Testis (tissue), 3 donors: Measurements from ENCODE around the gene CYP4F3. TPM values are rescaled to one million over a fixed set of nuclear protein-coding genes. Genes with fewer than 3 reads are reported as not detected.

ENCODE experiments used
- DNase-seq: peaks from one replicate; pipeline ENCODE4 v3.0.0-alpha.2; 2019
- H3K27ac ChIP-seq, 2 donors: fragments of 200-600 bp; sonication (generic); one replicate each; pipeline ENCODE4 v1.5.1; 2019
- H3K27me3 ChIP-seq: fragments of 200-600 bp; sonication (generic); one replicate; pipeline ENCODE4 v1.5.1; 2019
- H3K36me3 ChIP-seq: fragments of 200-600 bp; sonication (generic); one replicate; pipeline ENCODE4 v1.5.1; 2017; ENCODE audit warnings: low read depth; ENCODE audit errors: missing control alignments
- H3K4me1 ChIP-seq: fragments of 200-600 bp; sonication (generic); one replicate; pipeline ENCODE4 v1.5.1; 2019
- H3K4me3 ChIP-seq, 2 donors: fragments of 200-600 bp; sonication (generic); one replicate each; pipeline ENCODE4 v1.5.1; 2017 to 2019
- H3K9me3 ChIP-seq: fragments of 200-600 bp; sonication (generic); one replicate; pipeline ENCODE4 v1.5.1; 2017
- POLR2A ChIP-seq: fragments of 450-650 bp; IDR thresholded peaks from one replicate; pipeline ENCODE4 v1.6.1; 2017; ENCODE audit warnings: antibody characterized with exemption, mild to moderate bottlenecking, moderate library complexity
- WGBS, 2 donors: methylation state at CpG; one replicate each; pipeline ENCODE4 v1.1.5; 2018; 5-methylcytosine and 5-hydroxymethylcytosine counted together
- intact Hi-C: fragments of 100-400 bp; cut with DNase I; formaldehyde crosslinking; loops from one replicate; pipeline ENCODE4 v1.15.1; 2023; ENCODE audit warnings: low total_unique reads
- polyA plus RNA-seq: library from polyadenylated mRNA; stranded (reverse); fragments of 350-450 nt; fragmentation: Illumina TruSeq; extraction: RNeasy Lipid Tissue Mini Kit (QIAGEN cat#74804); gene quantifications from one replicate; pipeline ENCODE4 v1.2.3, GENCODE V29; 2014; ENCODE audit warnings: low read depth, low replicate concordance; ENCODE audit not compliant: insufficient read depth
- total RNA-seq, 2 donors: library from RNA; depleted of rRNA; stranded (reverse); fragments of >200 nt; gene quantifications; one replicate each; pipeline ENCODE4 v1.2.3, GENCODE V29; 2016
- TF ChIP-seq, protein P1 (sequence below), 3 experiments: fragments of 450-650 bp in 2 of 3; fragments of 200-600 bp in 1 of 3; sonication (generic) in 1 of 3; IDR thresholded peaks; one replicate each; pipeline ENCODE4 v1.5.1; 2016 to 2019; ENCODE audit warnings: antibody characterized with exemption in 3 of 3, mild to moderate bottlenecking in 2 of 3, moderate library complexity in 1 of 3

Gene CYP4F3
- total and polyA plus RNA-seq, 3 donors from 2014 or later: 0.74 to 1.4 (median 1.0) TPM

DNA sequence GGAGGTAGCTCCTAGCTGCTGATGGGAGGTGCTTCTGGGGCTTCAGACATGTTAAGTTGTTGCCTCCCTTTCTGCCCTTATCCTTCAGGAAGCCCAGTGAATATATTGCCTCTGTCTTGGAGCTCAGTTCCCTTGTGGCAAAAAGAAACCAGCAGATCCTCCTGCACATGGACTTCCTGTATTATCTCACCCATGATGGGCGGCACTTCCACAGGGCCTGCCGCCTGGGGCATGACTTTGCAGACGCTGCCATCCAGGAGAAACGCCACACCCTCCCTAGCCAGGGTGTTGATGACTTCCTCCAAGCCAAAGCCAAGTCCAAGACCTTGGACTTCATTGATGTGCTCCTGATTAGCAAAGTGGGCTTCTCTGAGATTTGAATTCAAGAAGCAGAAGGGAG lies 26.2 kb downstream of the CYP4F3 start:
- Histone ChIP-seq H3K9me3 (no peaks in the 10 kb centered on the region), H3K27me3 (no peaks in the 10 kb centered on the region), H3K4me3 (no peak overlapping the region), H3K4me1 (no peaks in the 10 kb centered on the region), H3K27ac (no peak overlapping the region), H3K36me3 (no peaks in the 10 kb centered on the region)
- intact Hi-C loops: no loop called here
- no peak for DNase-seq
- 69 to 83% methylated on average over 4 of the region's 4 CpGs for WGBS, 2 donors
- TF ChIP-seq, protein P1, sequence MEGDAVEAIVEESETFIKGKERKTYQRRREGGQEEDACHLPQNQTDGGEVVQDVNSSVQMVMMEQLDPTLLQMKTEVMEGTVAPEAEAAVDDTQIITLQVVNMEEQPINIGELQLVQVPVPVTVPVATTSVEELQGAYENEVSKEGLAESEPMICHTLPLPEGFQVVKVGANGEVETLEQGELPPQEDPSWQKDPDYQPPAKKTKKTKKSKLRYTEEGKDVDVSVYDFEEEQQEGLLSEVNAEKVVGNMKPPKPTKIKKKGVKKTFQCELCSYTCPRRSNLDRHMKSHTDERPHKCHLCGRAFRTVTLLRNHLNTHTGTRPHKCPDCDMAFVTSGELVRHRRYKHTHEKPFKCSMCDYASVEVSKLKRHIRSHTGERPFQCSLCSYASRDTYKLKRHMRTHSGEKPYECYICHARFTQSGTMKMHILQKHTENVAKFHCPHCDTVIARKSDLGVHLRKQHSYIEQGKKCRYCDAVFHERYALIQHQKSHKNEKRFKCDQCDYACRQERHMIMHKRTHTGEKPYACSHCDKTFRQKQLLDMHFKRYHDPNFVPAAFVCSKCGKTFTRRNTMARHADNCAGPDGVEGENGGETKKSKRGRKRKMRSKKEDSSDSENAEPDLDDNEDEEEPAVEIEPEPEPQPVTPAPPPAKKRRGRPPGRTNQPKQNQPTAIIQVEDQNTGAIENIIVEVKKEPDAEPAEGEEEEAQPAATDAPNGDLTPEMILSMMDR (IDR thresholded peaks at IDR 0.05): no peak
- TF ChIP-seq POLR2A: no peak

DNA sequence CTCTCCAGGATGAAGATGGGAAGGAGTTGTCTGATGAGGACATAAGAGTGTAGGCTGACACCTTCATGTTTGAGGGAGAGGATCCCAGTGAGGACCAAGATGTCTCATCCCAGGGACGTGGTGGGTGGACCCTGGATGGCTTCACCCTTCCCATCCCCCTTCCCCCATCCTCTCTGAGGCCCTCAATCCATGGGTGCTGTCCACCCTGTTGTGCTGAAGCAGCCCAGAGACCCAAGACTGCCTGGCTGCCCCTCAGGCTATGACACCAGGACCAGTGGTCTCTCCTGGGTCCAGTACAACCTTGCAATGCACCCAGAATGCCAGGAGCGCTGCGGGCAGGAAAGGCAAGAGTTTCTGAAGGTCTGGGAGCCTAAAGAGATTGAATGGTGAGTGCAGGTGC lies 28.7 kb downstream of the CYP4F3 start:
- no peak for DNase-seq
- H3K9me3 ChIP-seq: no peaks in the 10 kb centered on the region
- peaks cover 9% of the 10 kb centered on the region for H3K4me1 ChIP-seq
- WGBS, 2 donors: 14 to 74% methylated on average over 1 to 3 of the region's 3 CpGs
- H3K36me3 ChIP-seq: no peaks in the 10 kb centered on the region
- H3K27me3 ChIP-seq: no peaks in the 10 kb centered on the region
- no peak overlapping the region for H3K4me3 ChIP-seq
- intact Hi-C loops: no loop called here
- H3K27ac ChIP-seq: no peak overlapping the region
- TF ChIP-seq, protein P1 (IDR thresholded peaks at IDR 0.05): no peak
- no peak for TF ChIP-seq POLR2A

DNA sequence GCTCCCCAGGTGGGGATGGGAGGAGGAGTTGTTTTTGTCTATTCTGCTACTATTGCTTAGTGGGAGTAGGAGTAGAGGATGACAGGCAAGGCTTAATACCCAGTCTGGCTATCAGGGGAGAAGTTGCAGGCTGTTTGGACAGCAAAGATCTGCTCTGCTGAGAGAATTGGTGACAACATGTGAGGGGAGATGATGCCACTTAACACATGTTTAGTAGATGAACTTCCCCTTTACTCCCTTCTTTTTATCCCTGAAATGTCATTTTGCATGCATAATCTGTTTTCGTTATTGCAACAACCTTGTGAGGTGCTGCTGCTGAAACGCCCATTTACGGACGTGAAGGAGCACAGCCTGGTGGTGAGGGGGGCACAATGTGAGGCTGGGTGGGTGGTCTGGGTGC lies 29.2 kb downstream of the CYP4F3 start:
- 52 to 72% methylated on average over 4 of the region's 4 CpGs for WGBS, 2 donors
- peaks cover 9% of the 10 kb centered on the region for H3K4me1 ChIP-seq
- no peak overlapping the region for H3K4me3 ChIP-seq
- DNase-seq: no peak
- intact Hi-C loops: no loop called here
- no peaks in the 10 kb centered on the region for H3K27me3 ChIP-seq
- no peak for TF ChIP-seq POLR2A
- TF ChIP-seq, protein P1 (IDR thresholded peaks at IDR 0.05): no peak
- H3K36me3 ChIP-seq: no peaks in the 10 kb centered on the region
- no peak overlapping the region for H3K27ac ChIP-seq
- H3K9me3 ChIP-seq: no peaks in the 10 kb centered on the region

DNA sequence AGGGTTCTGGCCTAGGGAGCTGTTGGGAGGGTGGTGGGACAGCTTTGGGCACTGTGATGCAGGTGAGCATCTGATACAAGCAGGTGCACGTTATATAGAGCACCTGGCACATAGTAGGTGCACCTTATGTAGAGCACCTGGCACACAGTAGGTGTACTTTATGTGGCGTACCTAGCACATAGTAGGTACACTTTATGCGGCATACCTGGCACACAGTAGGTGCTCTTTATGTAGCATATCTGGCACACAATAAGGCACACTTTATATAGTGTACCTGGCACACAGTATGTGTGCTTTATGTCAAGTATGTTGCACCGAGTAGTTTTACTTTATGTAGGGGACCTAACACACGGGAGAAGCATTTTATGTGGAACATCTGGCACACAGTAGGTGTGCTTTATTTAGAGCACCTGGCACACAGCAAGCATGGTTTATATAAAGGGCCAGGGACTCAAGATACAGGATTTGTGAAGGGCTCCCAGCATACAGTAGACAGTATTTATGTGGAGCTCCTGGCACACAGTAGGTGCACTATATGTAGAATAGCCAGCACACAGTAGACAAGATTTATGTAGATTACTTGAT lies 30.6 kb downstream of the CYP4F3 start:
- TF ChIP-seq, protein P1 (IDR thresholded peaks at IDR 0.05): no peak
- intact Hi-C loops: no loop called here
- no peak for DNase-seq
- no peaks in the 10 kb centered on the region for H3K36me3 ChIP-seq
- H3K27ac ChIP-seq: no peak overlapping the region
- WGBS, 2 donors: 71 to 82% methylated on average over 5 of the region's 5 CpGs
- no peaks in the 10 kb centered on the region for H3K27me3 ChIP-seq
- peaks cover 9% of the 10 kb centered on the region for H3K4me1 ChIP-seq
- H3K4me3 ChIP-seq: no peak overlapping the region
- no peaks in the 10 kb centered on the region for H3K9me3 ChIP-seq

DNA sequence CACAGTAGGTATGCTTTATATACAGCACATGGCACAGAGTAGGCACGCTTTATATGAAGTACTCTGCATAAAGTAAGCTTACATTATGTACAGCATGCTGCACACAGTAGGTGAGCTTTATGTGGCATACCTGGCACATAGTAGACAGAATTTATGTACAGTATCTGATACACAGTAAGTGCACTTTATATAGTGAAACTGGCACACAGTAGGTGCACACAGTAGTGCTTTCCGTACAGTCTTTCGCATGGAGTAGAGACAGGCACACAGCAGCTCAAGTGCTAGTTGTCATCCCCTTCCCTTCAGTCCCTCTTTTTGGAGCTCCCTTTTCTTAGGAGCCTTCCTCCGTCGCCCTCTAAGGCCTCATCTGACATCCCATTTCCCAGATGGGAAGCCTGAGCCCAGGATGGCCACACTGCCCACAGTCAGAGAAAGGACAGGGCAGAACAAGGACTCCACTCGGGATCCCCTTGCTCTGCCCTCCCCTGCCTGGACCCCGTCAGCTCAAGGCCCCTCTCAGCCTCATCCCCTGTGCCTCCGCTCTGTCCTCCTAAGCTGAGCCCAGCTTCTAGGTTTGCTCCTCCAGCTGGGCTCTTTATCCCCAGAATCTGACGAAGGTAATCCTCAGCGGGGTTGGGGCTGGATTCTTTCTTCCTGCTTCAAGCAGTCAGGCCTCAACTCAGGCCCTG lies 31.3 kb downstream of the CYP4F3 start:
- Histone ChIP-seq H3K9me3 (no peaks in the 10 kb centered on the region), H3K4me1 (peaks cover 9% of the 10 kb centered on the region), H3K27me3 (no peaks in the 10 kb centered on the region), H3K4me3 (no peak overlapping the region), H3K36me3 (no peaks in the 10 kb centered on the region), H3K27ac (no peak overlapping the region)
- WGBS, 2 donors: 53 to 54% methylated on average over 9 to 10 of the region's 10 CpGs
- TF ChIP-seq POLR2A: no peak
- TF ChIP-seq, protein P1 (IDR thresholded peaks at IDR 0.05): no peak
- intact Hi-C loops: no loop called here
- DNase-seq: no peak
